HG02840 (cell line): ENCODE results near the gene ZNF750.

Source experiments
- ATAC-seq: cut with Tn5 transposase; IDR thresholded peaks from one replicate; pipeline ENCODE4 v1.9.1; 2021; ENCODE audit warnings: mild to moderate bottlenecking, moderate library complexity, moderate number of reproducible peaks; ENCODE audit not compliant: unreplicated experiment, low FRiP score

Gene ZNF750

GRCh38 chr17:82873521-82873920 is 33.7 kb upstream of the ZNF750 start:
- ATAC-seq = no peak

- ATAC-seq = no peak
These were observed 33.0 kb upstream of the ZNF750 start for GRCh38 chr17:82872591-82873520.

GRCh38 chr17:82871776-82872561 is 32.1 kb upstream of the ZNF750 start:
- no peak for ATAC-seq

- ATAC-seq = peak; percentile 67
These were observed 31.4 kb upstream of the ZNF750 start for GRCh38 chr17:82871056-82871775.

- ATAC-seq = no peak
These were observed 30.7 kb upstream of the ZNF750 start for GRCh38 chr17:82870541-82870940.

- ATAC-seq = no peak
These were observed 30.3 kb upstream of the ZNF750 start for GRCh38 chr17:82870091-82870491.

GRCh38 chr17:82869536-82869935 is 29.7 kb upstream of the ZNF750 start:
- ATAC-seq = no peak

- ATAC-seq = no peak
These were observed 28.9 kb upstream of the ZNF750 start for GRCh38 chr17:82868715-82869131.

GRCh38 chr17:82867763-82868325 is 28.0 kb upstream of the ZNF750 start:
- ATAC-seq = no peak

- no peak for ATAC-seq
These were observed 26.9 kb upstream of the ZNF750 start for GRCh38 chr17:82866590-82867191.

- ATAC-seq = no peak
These were observed 26.1 kb upstream of the ZNF750 start for GRCh38 chr17:82865774-82866395.

- ATAC-seq = no peak
These were observed 25.5 kb upstream of the ZNF750 start for GRCh38 chr17:82865274-82865673.

- no peak for ATAC-seq
These were observed 25.0 kb upstream of the ZNF750 start for GRCh38 chr17:82864713-82865248.

- peak; percentile 65 for ATAC-seq
These were observed 24.3 kb upstream of the ZNF750 start for GRCh38 chr17:82863941-82864712.

GRCh38 chr17:82863383-82863940 is 23.6 kb upstream of the ZNF750 start:
- no peak for ATAC-seq

GRCh38 chr17:82862737-82863382 is 23.0 kb upstream of the ZNF750 start:
- ATAC-seq = no peak

- ATAC-seq = no peak
These were observed 22.4 kb upstream of the ZNF750 start for GRCh38 chr17:82862191-82862590.

GRCh38 chr17:82861393-82861775 is 21.6 kb upstream of the ZNF750 start:
- no peak for ATAC-seq
